Mesodermal cell (in vitro differentiated cells): ENCODE data around the gene RBBP4.
A peak's percentile ranks its signal among the peaks of the same experiment; 100 is the strongest.
"Not testable (repeated sequence)": the region's sequence is repeated elsewhere in the genome, so short reads cannot be mapped to it uniquely, and the experiment has no call there.

Source experiments
- H3K27ac ChIP-seq: 2 replicates; pipeline ENCODE4 v1.7.0; 2013; ENCODE audit warnings: mild to moderate bottlenecking, low read depth, low read length, moderate library complexity; ENCODE audit not compliant: severe bottlenecking
- H3K36me3 ChIP-seq: 2 replicates; pipeline ENCODE4 v1.7.1; 2013; ENCODE audit warnings: mild to moderate bottlenecking, low read length, moderate library complexity; ENCODE audit not compliant: control insufficient read depth, insufficient read depth
- H3K4me1 ChIP-seq: one replicate; pipeline ENCODE4 v1.7.1; 2013; ENCODE audit warnings: mild to moderate bottlenecking, low read length; ENCODE audit not compliant: insufficient read depth, control insufficient read depth, poor library complexity, severe bottlenecking
- H3K4me3 ChIP-seq: 2 replicates; pipeline ENCODE4 v1.7.0; 2013; ENCODE audit warnings: low read length, control low read depth, mild to moderate bottlenecking; ENCODE audit not compliant: insufficient read depth, poor library complexity, severe bottlenecking; ENCODE audit errors: extremely low read depth
- H3K9me3 ChIP-seq: 2 replicates; pipeline ENCODE4 v1.7.1; 2013; ENCODE audit warnings: mild to moderate bottlenecking, low read length, moderate library complexity; ENCODE audit not compliant: control insufficient read depth
- WGBS, 2 experiments: methylation state at CpG; one replicate each; pipeline ENCODE4 v1.1.5; 2013; ENCODE audit warnings: missing lambda C conversion rate in 2 of 2; ENCODE audit not compliant: insufficient coverage in 2 of 2; 5-methylcytosine and 5-hydroxymethylcytosine counted together

The RBBP4 gene

GRCh38 chr1:32695098-32695904 lies 44.3 kb downstream of the RBBP4 start:
- H3K27ac ChIP-seq: no peak overlapping the region
- WGBS, 2 experiments: 83 to 86% methylated on average over 17 of the region's 17 CpGs
- H3K4me1 ChIP-seq: no peaks in the 10 kb centered on the region
- H3K36me3 ChIP-seq: peaks cover 4% of the 10 kb centered on the region
- H3K4me3 ChIP-seq: no peak overlapping the region
- no peaks in the 10 kb centered on the region for H3K9me3 ChIP-seq

- no peak overlapping the region for H3K27ac ChIP-seq
- no peaks in the 10 kb centered on the region for H3K9me3 ChIP-seq
- no peaks in the 10 kb centered on the region for H3K4me1 ChIP-seq
- H3K36me3 ChIP-seq: peaks cover 4% of the 10 kb centered on the region
- WGBS, 2 experiments: 90 to 91% methylated on average over 7 to 9 of the region's 9 CpGs
- H3K4me3 ChIP-seq: no peak overlapping the region
Measured at GRCh38 chr1:32696041-32696440, 45.0 kb downstream of the RBBP4 start.

- not testable (repeated sequence) for H3K27ac ChIP-seq, H3K4me3 ChIP-seq, H3K4me1 ChIP-seq, H3K36me3 ChIP-seq, H3K9me3 ChIP-seq
- 97% methylated on average over 5 to 7 of the region's 8 CpGs for WGBS, 2 experiments
Measured at GRCh38 chr1:32696996-32697395, 46.0 kb downstream of the RBBP4 start.

GRCh38 chr1:32701421-32701911 lies 50.5 kb downstream of the RBBP4 start:
- WGBS, 2 experiments: 79 to 84% methylated on average over 4 of the region's 6 CpGs
- Histone ChIP-seq H3K4me1 (peaks cover 19% of the 10 kb centered on the region), H3K36me3 (no peaks in the 10 kb centered on the region), H3K4me3 (no peak overlapping the region), H3K9me3 (no peaks in the 10 kb centered on the region), H3K27ac (no peak overlapping the region)

GRCh38 chr1:32701951-32702598 lies 51.1 kb downstream of the RBBP4 start:
- Histone ChIP-seq H3K4me1 (peaks cover 19% of the 10 kb centered on the region), H3K4me3 (peak overlapping the region; percentile 47), H3K36me3 (no peaks in the 10 kb centered on the region), H3K27ac (no peak overlapping the region), H3K9me3 (no peaks in the 10 kb centered on the region)
- WGBS, 2 experiments: 10 to 12% methylated on average over 15 to 21 of the region's 27 CpGs

- H3K4me3 ChIP-seq: peak within 1 kb of the TSS; percentile 47
- 3% methylated on average over 38 to 40 of the region's 70 CpGs for WGBS, 2 experiments
- H3K9me3 ChIP-seq: no peaks in the 10 kb centered on the region
- peaks cover 19% of the 10 kb centered on the region for H3K4me1 ChIP-seq
- no peak within 1 kb of the TSS for H3K27ac ChIP-seq
- no peaks in the 10 kb centered on the region for H3K36me3 ChIP-seq
Measured at GRCh38 chr1:32702599-32703478, 51.8 kb downstream of the RBBP4 start, which contains the start of gene SYNC. SYNC (minus strand) TSS chr1:32702770; CDS start chr1:32702660, 110 bp downstream.

GRCh38 chr1:32703479-32704291 lies 52.7 kb downstream of the RBBP4 start:
- Histone ChIP-seq H3K9me3 (no peaks in the 10 kb centered on the region), H3K36me3 (no peaks in the 10 kb centered on the region), H3K27ac (no peak overlapping the region), H3K4me3 (peak overlapping the region; percentile 47), H3K4me1 (peaks cover 19% of the 10 kb centered on the region)
- WGBS, 2 experiments: 66 to 68% methylated on average over 15 to 17 of the region's 18 CpGs

GRCh38 chr1:32705516-32705915 lies 54.5 kb downstream of the RBBP4 start:
- H3K27ac ChIP-seq: no peak overlapping the region
- H3K36me3 ChIP-seq: no peaks in the 10 kb centered on the region
- H3K9me3 ChIP-seq: no peaks in the 10 kb centered on the region
- no peak overlapping the region for H3K4me3 ChIP-seq
- peaks cover 19% of the 10 kb centered on the region for H3K4me1 ChIP-seq
- WGBS, 2 experiments: 89 to 93% methylated on average over 7 of the region's 7 CpGs

GRCh38 chr1:32706491-32706890 lies 55.5 kb downstream of the RBBP4 start:
- 79 to 100% methylated on average over 1 of the region's 1 CpG for WGBS, 2 experiments
- Histone ChIP-seq H3K4me1 (peaks cover 16% of the 10 kb centered on the region), H3K9me3 (no peaks in the 10 kb centered on the region), H3K27ac (no peak overlapping the region), H3K4me3 (no peak overlapping the region), H3K36me3 (no peaks in the 10 kb centered on the region)

GRCh38 chr1:32709075-32709474 lies 58.1 kb downstream of the RBBP4 start:
- Histone ChIP-seq H3K27ac (no peak overlapping the region), H3K9me3 (no peaks in the 10 kb centered on the region), H3K4me1 (peaks cover under 1% of the 10 kb centered on the region), H3K4me3 (no peak overlapping the region), H3K36me3 (no peaks in the 10 kb centered on the region)
- no CpG with 5 or more reads among the region's 2 CpGs for WGBS, 2 experiments
